H9 (cell line): ENCODE results near the gene ADARB2. TPM values are rescaled to one million over a fixed set of nuclear protein-coding genes. Genes with fewer than 3 reads are reported as not detected.

Experiments
- DNase-seq: peaks from one replicate; pipeline ENCODE4 v3.0.0-alpha.2; 2017
- H2AFZ ChIP-seq: one replicate; pipeline ENCODE4 v1.6.1; 2013; ENCODE audit warnings: mild to moderate bottlenecking, low read length, control low read depth, moderate library complexity
- H2AK5ac ChIP-seq: 2 replicates; pipeline ENCODE4 v1.6.1; 2013; ENCODE audit warnings: low read length, control low read depth, mixed read lengths; ENCODE audit not compliant: insufficient read length
- H2BK120ac ChIP-seq: one replicate; pipeline ENCODE4 v1.6.1; 2013; ENCODE audit warnings: low read depth, mild to moderate bottlenecking, low read length, control low read depth, inconsistent platforms; ENCODE audit not compliant: poor library complexity, severe bottlenecking
- H2BK12ac ChIP-seq: 2 replicates; pipeline ENCODE4 v1.6.1; 2013; ENCODE audit warnings: low read length, control low read depth, mixed read lengths, low read depth; ENCODE audit not compliant: insufficient read length
- H2BK15ac ChIP-seq: 2 replicates; pipeline ENCODE4 v1.6.1; 2013; ENCODE audit warnings: low read depth, low read length, control low read depth
- H2BK20ac ChIP-seq: one replicate; pipeline ENCODE4 v1.6.1; 2013; ENCODE audit warnings: low read depth, mild to moderate bottlenecking, low read length, control low read depth, inconsistent platforms; ENCODE audit not compliant: poor library complexity, severe bottlenecking
- H2BK5ac ChIP-seq: 2 replicates; pipeline ENCODE4 v1.6.1; 2013; ENCODE audit warnings: low read length, control low read depth, mixed read lengths; ENCODE audit not compliant: insufficient read length
- H3K14ac ChIP-seq: 2 replicates; pipeline ENCODE4 v1.6.1; 2013; ENCODE audit warnings: low read length, control low read depth; ENCODE audit not compliant: insufficient read depth
- H3K18ac ChIP-seq: 2 replicates; pipeline ENCODE4 v1.6.1; 2013; ENCODE audit warnings: low read depth, mild to moderate bottlenecking, mixed read lengths, low read length, control low read depth; ENCODE audit not compliant: insufficient read length
- H3K23ac ChIP-seq: 2 replicates; pipeline ENCODE4 v1.6.1; 2013; ENCODE audit warnings: low read length, control low read depth, mixed read lengths, low read depth; ENCODE audit not compliant: insufficient read length
- H3K23me2 ChIP-seq: 2 replicates; pipeline ENCODE4 v1.6.1; 2013; ENCODE audit warnings: low read depth, mild to moderate bottlenecking, mixed read lengths, low read length, control low read depth; ENCODE audit not compliant: insufficient read length, poor library complexity, severe bottlenecking
- H3K27ac ChIP-seq: 2 replicates; pipeline ENCODE4 v1.5.1; 2013; ENCODE audit warnings: low read length, control low read depth, mixed read lengths, low read depth; ENCODE audit not compliant: insufficient read length
- H3K27me3 ChIP-seq: 2 replicates; pipeline ENCODE4 v1.6.1; 2013; ENCODE audit warnings: low read length, control low read depth, inconsistent platforms; ENCODE audit not compliant: insufficient read depth
- H3K4ac ChIP-seq: 2 replicates; pipeline ENCODE4 v1.6.1; 2013; ENCODE audit warnings: low read depth, mild to moderate bottlenecking, control low read depth, inconsistent platforms, low read length, moderate library complexity
- H3K4me1 ChIP-seq: 2 replicates; pipeline ENCODE4 v1.6.1; 2013; ENCODE audit warnings: low read length, control low read depth, inconsistent platforms; ENCODE audit not compliant: insufficient read depth
- H3K4me2 ChIP-seq: 2 replicates; pipeline ENCODE4 v1.6.1; 2013; ENCODE audit warnings: low read length, control low read depth, mixed read lengths; ENCODE audit not compliant: insufficient read length, insufficient read depth
- H3K56ac ChIP-seq: 2 replicates; pipeline ENCODE4 v1.6.1; 2013; ENCODE audit warnings: low read depth, mild to moderate bottlenecking, mixed read lengths, low read length, control low read depth; ENCODE audit not compliant: insufficient read length
- H3K79me1 ChIP-seq: 2 replicates; pipeline ENCODE4 v1.6.1; 2013; ENCODE audit warnings: low read depth, mild to moderate bottlenecking, moderate library complexity, low read length, control low read depth, inconsistent platforms; ENCODE audit not compliant: insufficient read depth, poor library complexity, severe bottlenecking
- H3K79me2 ChIP-seq: 2 replicates; pipeline ENCODE4 v1.6.1; 2013; ENCODE audit warnings: low read length, control low read depth, inconsistent platforms; ENCODE audit not compliant: insufficient read depth
- H3K9ac ChIP-seq: 2 replicates; pipeline ENCODE4 v1.6.1; 2013; ENCODE audit warnings: low read length, control low read depth, mixed read lengths; ENCODE audit not compliant: insufficient read length; ENCODE audit errors: extremely low read depth
- H3K9me3 ChIP-seq: one replicate; pipeline ENCODE4 v1.6.1; 2013; ENCODE audit warnings: low read depth, low read length, inconsistent platforms; ENCODE audit not compliant: control insufficient read depth
- H3T11ph ChIP-seq: one replicate; pipeline ENCODE4 v1.6.1; 2013; ENCODE audit warnings: mild to moderate bottlenecking, low read length, control low read depth, inconsistent platforms
- H4K20me1 ChIP-seq: one replicate; pipeline ENCODE4 v1.6.1; 2013; ENCODE audit not compliant: control insufficient read depth, insufficient read length, insufficient read depth
- H4K5ac ChIP-seq: 2 replicates; pipeline ENCODE4 v1.6.1; 2013; ENCODE audit warnings: low read depth, mild to moderate bottlenecking, mixed read lengths, low read length, control low read depth; ENCODE audit not compliant: insufficient read length
- H4K8ac ChIP-seq: replicated peaks from 2 replicates; pipeline ENCODE4 v1.6.1; 2013; ENCODE audit warnings: low read length, control low read depth, mixed read lengths, low read depth; ENCODE audit not compliant: insufficient read length
- H4K91ac ChIP-seq: 2 replicates; pipeline ENCODE4 v1.6.1; 2013; ENCODE audit warnings: low read depth, mild to moderate bottlenecking, moderate library complexity, mixed read lengths, low read length, control low read depth; ENCODE audit not compliant: insufficient read length
- H3K27ac Mint-ChIP-seq, 3 experiments: 2 replicates in 2 of 3; 3 replicates in 1 of 3; pipeline ENCODE4 v1.8.0; 2020 to 2021; ENCODE audit warnings: mixed read lengths in 3 of 3, mild to moderate bottlenecking in 1 of 3, moderate library complexity in 1 of 3
- H3K27me3 Mint-ChIP-seq: 2 replicates; pipeline ENCODE4 v1.8.0; 2021; ENCODE audit warnings: low read depth, mild to moderate bottlenecking, moderate library complexity, mixed read lengths
- H3K36me3 Mint-ChIP-seq, 3 experiments: 2 replicates in 2 of 3; 3 replicates in 1 of 3; pipeline ENCODE4 v1.8.0; 2020 to 2021; ENCODE audit warnings: low read depth in 3 of 3, mixed read lengths in 3 of 3; ENCODE audit not compliant: insufficient read depth in 1 of 3
- H3K4me1 Mint-ChIP-seq, 2 experiments: 2 replicates each; pipeline ENCODE4 v1.8.0; 2020; ENCODE audit warnings: mixed read lengths in 2 of 2
- H3K4me3 Mint-ChIP-seq, 2 experiments: 2 replicates in 1 of 2; 3 replicates in 1 of 2; pipeline ENCODE4 v1.8.0; 2020 to 2021; ENCODE audit warnings: mild to moderate bottlenecking in 2 of 2, mixed read lengths in 2 of 2, moderate library complexity in 1 of 2
- H3K9me3 Mint-ChIP-seq, 2 experiments: 2 replicates in 1 of 2; 3 replicates in 1 of 2; pipeline ENCODE4 v1.8.0; 2020; ENCODE audit warnings: mild to moderate bottlenecking in 2 of 2, mixed read lengths in 2 of 2, moderate library complexity in 1 of 2
- WGBS: extraction: QIAGEN DNeasy Blood & Tissue Kit; methylation state at CpG from one replicate; pipeline ENCODE4 v1.1.7; 2013; ENCODE audit warnings: missing lambda C conversion rate, low lambda C conversion rate, mixed read lengths; ENCODE audit not compliant: insufficient read length; ENCODE audit errors: extremely low coverage; 5-methylcytosine and 5-hydroxymethylcytosine counted together
- total RNA-seq: library from RNA; stranded (reverse); gene quantifications from 2 replicates; pipeline ENCODE4 v1.2.1, GENCODE V29; 2021
- TF ChIP-seq, protein P1 (sequence below): fragments of 200-600 bp; sonication (generic); conservative IDR thresholded peaks from 3 replicates; pipeline ENCODE4 v1.8.0; 2021; ENCODE audit warnings: antibody characterized with exemption, mild to moderate bottlenecking

The ADARB2 gene
- total RNA-seq, 1 experiment from 2014 or later: 0.87 TPM

DNA sequence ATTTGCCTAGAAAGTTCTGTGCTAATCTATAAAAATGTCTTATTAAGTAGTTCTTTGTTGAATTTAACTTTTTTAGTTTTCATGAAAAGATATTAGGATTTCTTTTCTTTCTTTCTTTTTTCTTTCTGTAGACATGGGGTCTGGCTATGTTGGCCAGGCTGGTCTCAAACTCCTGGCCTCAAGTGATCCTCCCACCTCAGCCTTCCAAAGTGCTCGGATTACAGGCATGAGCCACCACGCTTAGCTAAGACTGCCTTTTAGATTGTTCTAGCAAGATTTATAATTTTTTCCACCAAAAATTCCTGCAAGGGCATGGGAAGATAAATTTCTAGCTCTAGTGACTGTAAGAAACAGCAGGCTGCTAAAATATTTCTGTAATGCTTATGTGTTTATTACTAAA lies 540.7 kb downstream of the ADARB2 start:
- H3K23ac ChIP-seq: no peak overlapping the region
- no peaks in the 10 kb centered on the region for H3K79me2 ChIP-seq
- WGBS: no CpG with 5 or more reads among the region's 2 CpGs
- H3T11ph ChIP-seq: no peak overlapping the region
- H2BK20ac ChIP-seq: no peak overlapping the region
- Mint-ChIP-seq H3K27me3 (peaks cover 6% of the 10 kb centered on the region), H3K4me3 (no peak overlapping the region), H3K36me3 (no peaks in the 10 kb centered on the region), H3K9me3 (no peaks in the 10 kb centered on the region), H3K27ac (no peak overlapping the region), H3K4me1 (peaks cover 35 to 52% of the 10 kb centered on the region in 2 experiments)
- H3K27me3 ChIP-seq: no peaks in the 10 kb centered on the region
- H2AFZ ChIP-seq: no peak overlapping the region
- H2BK5ac ChIP-seq: no peak overlapping the region
- H2BK120ac ChIP-seq: no peak overlapping the region
- H3K18ac ChIP-seq: no peak overlapping the region
- no peak overlapping the region for H3K14ac ChIP-seq
- H4K20me1 ChIP-seq: no peaks in the 10 kb centered on the region
- H3K4me1 ChIP-seq: peaks cover 9% of the 10 kb centered on the region; the same call in 1 of the 2 replicates
- H3K4me2 ChIP-seq: no peak overlapping the region
- TF ChIP-seq, protein P1, sequence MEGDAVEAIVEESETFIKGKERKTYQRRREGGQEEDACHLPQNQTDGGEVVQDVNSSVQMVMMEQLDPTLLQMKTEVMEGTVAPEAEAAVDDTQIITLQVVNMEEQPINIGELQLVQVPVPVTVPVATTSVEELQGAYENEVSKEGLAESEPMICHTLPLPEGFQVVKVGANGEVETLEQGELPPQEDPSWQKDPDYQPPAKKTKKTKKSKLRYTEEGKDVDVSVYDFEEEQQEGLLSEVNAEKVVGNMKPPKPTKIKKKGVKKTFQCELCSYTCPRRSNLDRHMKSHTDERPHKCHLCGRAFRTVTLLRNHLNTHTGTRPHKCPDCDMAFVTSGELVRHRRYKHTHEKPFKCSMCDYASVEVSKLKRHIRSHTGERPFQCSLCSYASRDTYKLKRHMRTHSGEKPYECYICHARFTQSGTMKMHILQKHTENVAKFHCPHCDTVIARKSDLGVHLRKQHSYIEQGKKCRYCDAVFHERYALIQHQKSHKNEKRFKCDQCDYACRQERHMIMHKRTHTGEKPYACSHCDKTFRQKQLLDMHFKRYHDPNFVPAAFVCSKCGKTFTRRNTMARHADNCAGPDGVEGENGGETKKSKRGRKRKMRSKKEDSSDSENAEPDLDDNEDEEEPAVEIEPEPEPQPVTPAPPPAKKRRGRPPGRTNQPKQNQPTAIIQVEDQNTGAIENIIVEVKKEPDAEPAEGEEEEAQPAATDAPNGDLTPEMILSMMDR: no peak
- no peaks in the 10 kb centered on the region for H3K23me2 ChIP-seq
- H3K27ac ChIP-seq: no peak overlapping the region
- no peak overlapping the region for H4K8ac ChIP-seq
- no peak overlapping the region for H2BK15ac ChIP-seq
- H2BK12ac ChIP-seq: no peak overlapping the region
- no peak overlapping the region for H4K91ac ChIP-seq
- no peaks in the 10 kb centered on the region for H3K79me1 ChIP-seq
- H3K56ac ChIP-seq: no peak overlapping the region
- H3K9ac ChIP-seq: no peak overlapping the region
- no peak for DNase-seq
- no peak overlapping the region for H3K4ac ChIP-seq
- no peaks in the 10 kb centered on the region for H3K9me3 ChIP-seq
- H2AK5ac ChIP-seq: no peak overlapping the region
- no peak overlapping the region for H4K5ac ChIP-seq
